ENCODE measurements around the gene TSPEAR. TPM values are rescaled to one million over a fixed set of nuclear protein-coding genes. Genes with fewer than 3 reads are reported as not detected.

TSPEAR gene
- polyA plus RNA-seq, 1 donor = 0.13 TPM

DNA sequence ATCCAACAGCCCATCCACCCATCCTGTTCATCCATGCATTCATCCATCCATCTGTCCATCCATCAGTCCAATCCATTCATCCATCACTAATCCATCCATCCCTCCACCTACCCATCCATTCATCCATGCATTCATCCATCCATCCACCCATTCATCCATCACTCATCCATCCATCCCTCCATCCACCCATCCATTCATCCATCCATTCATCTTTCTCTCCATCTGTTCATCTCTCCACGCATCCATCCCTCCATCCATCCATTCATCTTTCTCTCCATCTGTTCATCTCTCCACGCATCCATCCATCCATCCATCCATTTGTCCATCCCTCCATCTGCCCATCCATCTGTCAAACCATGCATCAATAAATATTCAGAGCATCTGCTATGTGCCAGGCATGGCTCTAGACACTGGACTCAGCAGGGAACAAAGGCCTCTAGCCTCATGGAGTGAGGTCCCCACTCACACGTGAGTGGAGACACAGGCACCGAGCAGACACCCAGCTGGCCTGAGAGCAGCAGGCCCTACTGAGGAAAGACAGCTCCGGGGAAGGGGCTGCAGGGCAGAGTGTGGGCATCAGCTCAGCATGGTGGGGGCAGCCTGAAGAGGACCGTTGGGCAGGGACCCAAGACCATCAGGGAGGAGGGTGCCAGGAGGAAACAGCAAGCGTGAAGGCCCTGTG is 181.0 kb downstream of the TSPEAR start:
- no peak for DNase-seq (ENCODE audit: low read depth)

DNA sequence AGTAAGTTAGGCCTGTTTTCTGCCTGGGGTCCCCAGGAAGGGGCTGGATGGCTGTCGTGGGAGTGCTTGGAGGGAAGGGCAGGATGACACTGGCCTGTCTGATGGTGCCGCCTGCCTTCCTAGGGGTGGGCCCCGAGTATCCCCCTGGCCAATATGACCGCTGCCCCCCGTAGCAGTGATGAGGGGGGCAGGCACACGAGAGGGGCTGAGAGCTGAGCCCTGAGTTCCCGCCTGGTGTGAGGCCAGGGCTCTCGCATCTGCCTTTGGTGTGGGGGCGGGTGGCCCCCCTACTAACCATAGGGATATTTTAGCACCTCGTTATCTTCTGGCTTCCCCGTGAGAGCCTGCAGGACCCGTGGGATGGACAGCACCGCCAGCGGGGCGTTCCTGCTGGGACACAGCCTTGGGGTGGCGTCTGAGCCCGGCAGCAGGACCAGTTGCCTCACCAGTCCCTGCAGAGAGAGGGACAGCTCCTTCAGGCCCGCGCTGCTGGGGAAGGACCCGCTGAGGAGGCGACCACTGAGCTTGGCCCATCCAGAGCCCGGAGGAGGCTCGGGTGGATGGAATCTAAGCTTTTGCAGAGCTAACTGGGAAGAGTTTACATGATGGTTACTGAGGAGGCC is 181.8 kb downstream of the TSPEAR start:
- DNase-seq (ENCODE audit: low read depth) = no peak

DNA sequence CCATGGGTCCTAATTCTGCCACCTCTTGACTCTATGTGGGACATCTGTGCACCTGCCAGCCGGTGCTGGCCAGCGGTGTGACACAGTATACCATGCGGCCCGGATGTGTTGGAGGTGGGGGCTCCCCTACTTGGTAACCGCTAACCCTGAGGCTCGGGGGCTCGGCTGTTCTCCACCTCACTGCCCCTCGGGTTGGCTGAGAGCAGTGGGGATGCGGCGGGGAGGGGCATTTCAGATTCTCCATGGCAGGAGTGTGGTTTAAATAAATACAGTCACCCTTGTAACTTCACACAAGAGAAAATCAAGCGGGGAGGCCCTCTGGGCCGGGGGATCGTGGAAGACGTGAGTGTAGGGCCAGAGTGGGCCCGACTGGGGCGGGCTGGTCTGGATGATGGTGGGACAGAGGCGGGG is 182.4 kb downstream of the TSPEAR start:
- no peak for DNase-seq (ENCODE audit: low read depth)

DNA sequence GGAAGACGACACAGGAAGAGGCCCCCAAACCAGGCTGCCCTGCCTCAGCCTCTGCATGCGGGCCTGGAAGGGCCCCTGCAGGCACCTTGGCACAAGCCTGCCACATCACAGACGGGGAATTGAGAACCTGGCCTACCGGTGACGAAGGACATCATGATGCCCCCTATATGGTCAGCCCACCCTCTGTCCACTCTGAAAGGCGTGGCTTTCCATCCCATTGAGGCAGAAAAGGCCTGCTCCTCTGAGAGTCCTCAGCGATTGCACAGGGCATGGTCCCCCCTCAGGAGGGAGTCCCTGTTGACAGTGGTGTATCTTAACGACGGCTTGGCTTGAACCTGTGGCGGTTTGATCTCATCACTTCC is 182.8 kb downstream of the TSPEAR start:
- DNase-seq (ENCODE audit: low read depth) = no peak

DNA sequence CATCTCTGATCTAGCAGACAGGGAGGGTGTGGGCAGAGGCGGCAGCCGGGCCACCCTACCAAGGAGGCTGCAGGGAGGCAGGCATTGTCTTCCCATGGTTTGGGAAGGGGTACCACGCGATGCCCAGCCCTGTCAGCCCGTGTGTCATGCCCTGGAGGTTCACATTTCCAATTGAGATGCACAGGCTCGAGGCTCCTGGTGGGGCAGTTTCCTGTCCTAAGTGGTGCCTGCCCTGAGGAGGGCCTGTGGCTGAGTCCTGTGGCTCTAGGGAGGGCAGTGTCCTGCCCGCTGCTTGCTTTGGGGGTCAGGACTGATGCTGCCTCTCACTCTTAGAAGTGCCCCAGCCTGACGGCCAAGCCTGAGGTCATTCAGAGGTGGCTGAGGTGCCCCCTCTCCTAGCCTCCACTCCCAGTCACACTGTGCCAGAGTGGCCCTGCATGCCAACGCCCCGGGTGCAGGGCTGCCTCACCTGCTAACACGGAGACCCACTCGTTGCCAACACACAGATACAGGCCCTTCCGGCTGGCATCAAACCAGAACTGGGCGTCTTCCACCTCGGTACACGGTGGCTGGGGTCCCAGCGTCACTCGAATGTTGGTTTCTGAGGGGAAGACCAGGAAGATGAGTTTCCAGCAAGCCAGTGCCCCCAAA is 183.3 kb downstream of the TSPEAR start:
- no peak for DNase-seq (ENCODE audit: low read depth)

DNA sequence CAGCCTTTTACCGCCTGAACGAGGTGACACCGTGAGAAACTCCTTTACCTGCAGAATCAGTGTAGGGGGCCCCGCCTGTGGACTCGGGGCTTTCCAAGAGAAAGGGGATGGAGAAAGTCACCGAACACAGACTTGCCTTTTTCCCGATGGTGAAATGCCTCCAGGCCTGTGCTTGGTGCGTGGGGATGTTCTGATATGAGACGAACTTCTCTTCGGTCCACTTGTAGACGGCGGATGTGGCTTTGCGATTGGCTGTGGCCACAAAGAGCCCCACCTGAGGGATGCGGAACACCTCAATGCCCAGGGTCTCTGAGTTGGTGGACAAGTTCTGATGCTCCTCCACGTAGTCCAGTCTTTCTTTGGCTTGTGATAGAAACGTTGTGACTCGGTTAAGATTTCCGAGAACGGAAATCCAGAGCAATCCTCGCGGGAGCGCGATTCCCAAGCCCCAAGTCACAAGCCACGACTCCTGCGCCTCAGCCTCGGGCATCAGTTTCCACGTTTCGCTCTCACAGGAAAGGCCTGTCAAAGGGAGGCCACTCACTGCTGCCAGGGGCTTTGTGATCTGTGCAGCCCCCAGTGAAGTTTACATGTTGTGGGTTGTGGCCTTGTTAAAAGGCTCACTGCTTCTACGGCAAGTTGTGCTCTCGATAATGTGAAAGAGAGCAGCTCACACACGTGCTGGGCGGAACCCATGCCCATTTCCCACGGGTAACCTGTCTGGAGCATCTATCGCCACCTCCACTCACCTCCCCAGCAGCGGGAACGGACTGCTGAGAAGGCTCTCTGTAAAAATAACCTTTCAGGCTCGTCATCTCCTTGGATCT is 184.0 kb downstream of the TSPEAR start:
- no peak for DNase-seq (ENCODE audit: low read depth)

DNA sequence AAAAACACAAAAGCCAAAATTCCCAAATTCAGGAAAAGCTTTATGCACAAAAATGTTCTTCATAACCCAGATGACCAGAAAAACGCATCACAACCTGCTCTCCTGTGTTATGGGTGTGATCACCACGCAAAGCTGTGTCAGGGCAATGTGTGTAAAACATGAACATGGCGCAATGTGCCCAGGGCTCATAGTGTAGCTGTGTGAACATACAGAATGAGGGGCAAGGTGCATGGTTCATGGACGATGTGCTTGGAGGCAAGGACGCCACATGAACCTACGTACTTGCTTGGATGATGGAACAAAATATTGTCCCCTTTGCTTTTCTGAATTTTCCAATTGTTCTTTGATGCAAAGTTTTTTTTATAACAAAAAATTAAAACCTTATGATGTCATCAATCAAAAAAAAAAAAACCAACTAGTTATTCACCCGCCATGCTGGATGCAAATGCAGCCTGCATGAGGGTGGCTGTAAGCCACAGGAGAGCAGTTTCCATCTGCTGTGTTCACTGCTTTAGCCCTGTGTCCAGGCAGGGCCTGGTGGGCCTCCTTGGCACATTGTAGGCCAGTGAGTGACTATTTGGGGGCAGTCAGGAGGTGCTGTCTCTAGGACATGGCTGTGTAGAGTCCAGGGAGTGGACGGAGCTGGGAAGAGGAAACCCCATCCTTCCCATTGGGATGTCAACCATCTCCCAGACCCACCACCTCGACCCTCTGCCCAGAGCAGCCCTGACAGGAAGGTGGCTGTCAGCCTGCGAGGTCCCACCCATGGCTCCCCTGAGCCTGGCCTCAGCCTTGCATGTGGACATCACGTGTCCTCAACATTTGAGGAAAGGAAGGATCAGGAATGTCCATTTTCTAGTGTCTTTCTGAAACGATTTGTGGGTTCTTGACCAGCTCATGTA is 185.0 kb downstream of the TSPEAR start:
- DNase-seq (ENCODE audit: low read depth) = no peak

DNA sequence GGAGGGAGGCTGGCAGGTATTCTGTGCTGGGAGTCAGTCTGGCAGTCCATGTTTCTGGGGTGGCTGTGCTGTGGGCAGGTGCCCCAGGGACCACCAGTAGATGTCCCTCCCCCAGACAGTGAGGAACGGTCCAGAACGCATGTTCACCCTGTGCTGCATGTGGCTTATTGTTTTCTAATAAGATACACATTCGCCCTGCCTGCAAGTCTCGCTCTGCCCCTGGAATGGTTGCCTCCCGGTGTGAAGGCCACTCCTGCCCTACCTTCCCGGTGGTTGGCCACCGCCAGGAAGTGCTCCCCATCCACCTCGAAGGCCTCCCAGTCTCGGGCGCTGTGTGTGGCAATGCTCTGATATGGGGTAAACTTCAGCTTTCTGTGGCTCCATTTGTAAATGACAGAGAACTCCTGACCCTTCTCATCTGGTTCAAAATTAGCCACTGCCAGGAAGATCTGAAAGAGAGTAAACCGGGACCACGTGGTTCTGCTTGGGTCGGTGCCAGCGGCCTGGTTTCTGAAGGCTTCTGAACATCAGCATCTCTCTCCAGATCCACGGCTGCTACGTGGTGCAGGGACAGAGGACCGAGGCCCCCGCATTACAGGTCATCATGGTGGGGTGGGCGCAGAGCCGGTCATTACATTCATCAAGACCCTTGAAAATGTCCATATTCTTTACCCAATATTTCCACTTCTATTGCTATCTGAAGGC is 185.8 kb downstream of the TSPEAR start:
- DNase-seq (ENCODE audit: low read depth) = no peak

DNA sequence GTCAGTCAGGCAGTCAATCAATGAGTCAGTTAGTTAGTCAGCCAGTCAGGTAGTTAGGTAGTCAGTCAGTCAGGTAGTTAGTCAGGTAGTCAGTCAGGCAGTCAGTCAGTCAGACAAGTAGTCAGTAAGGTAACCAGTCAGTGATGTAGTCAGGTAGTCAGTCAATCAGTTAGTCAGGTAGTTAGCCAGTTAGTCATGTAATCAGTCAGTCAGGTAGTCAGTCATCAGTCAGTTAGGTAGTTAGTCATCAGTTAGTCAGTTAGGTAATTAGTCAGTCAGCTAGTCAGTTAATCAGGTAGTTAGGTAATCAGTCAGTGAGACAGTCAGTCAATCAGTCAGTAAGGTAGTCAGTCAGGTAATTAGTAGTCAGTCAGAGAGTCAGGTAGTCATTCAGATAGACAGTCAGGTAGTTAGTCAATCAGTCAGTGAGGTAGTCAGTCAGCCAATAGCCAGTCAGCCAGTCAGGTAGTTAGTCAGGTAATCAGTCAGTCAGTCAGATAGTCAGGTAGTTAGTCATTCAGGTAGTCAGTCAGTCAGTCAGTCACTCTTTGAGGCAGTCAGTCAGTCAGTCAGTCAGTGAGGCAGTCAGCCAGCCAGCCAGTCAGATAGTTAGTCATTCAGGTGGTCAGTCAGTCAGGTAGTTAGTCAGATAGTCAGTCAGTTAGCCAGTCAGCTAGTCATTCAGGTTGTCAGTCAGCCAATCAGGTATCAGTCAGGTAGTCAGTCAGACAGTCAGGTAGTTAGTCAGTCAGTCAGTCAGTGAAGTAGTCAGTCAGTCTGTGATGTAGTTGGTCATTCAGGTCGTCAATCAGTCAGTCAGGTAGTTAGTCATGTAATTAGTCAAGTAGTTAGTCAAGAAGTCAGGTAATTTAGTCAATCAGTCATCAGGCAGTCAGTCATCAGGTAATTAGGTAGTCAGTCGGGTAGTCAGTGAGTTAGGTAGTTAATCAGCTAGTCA is 186.7 kb downstream of the TSPEAR start:
- no peak for DNase-seq (ENCODE audit: low read depth)

DNA sequence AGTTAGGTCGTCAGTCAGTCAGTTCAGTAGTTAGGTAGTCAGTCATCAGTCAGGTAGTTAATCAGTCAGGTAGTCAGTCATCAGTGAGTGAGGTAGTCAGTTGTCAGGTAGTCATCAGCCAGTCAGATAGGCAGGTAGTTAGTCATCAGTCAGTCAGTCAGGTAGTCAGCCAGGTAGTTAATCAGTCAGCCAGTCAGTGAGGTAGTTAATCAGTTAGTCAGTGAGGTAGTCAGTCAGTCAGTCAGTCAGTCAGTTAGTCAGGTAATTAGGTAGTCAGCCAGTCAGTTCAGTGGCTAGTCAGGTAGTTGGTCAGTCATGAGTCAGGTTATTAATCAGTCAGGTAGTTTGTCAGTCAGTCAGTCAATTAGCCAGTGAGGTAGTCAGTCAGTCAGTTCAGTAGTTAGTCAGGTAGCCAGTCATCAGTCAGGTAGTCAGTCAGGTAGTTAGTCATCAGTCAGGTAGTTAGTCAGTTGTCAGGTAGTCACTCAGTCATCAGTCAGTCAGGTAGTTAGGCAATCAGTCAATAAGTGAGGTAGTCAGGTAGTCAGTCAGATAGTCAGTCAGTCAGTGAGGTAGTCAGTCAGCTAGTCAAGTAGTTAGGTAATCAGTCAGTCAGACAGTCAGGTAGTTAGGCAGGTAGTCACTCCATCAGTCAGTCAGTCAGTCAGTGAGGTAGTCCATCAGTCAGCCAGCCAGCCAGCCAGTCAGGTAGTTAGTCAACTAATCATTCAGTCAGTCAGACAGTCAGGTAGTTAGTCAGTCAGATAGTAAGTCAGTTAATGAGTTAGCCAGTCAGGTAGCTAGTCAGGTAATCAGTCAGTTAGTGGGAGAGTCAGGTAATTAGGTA is 187.6 kb downstream of the TSPEAR start:
- DNase-seq (ENCODE audit: low read depth) = no peak

DNA sequence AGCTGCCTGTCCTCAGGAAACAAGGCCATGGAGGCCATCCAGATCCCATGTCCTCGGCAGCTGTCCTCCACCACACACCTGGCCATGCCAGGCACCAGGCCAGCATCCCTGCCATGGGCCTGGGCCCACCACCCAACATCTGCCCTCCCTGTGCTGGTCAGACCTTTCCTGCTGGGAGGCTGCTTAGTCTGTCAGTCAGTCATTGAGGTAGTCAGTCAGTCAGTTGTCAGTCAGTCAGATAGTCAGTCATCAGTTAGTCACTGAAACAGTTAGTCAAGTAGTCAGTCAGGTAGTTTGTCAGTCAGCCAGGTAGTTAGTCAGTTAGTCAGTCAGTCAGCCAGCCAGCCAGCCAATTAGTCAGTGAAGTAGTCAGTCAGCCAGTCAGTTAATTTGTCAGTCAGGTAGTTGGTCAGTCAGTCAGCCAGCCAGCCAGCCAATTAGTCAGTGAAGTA is 188.6 kb downstream of the TSPEAR start:
- no peak for DNase-seq (ENCODE audit: low read depth)

DNA sequence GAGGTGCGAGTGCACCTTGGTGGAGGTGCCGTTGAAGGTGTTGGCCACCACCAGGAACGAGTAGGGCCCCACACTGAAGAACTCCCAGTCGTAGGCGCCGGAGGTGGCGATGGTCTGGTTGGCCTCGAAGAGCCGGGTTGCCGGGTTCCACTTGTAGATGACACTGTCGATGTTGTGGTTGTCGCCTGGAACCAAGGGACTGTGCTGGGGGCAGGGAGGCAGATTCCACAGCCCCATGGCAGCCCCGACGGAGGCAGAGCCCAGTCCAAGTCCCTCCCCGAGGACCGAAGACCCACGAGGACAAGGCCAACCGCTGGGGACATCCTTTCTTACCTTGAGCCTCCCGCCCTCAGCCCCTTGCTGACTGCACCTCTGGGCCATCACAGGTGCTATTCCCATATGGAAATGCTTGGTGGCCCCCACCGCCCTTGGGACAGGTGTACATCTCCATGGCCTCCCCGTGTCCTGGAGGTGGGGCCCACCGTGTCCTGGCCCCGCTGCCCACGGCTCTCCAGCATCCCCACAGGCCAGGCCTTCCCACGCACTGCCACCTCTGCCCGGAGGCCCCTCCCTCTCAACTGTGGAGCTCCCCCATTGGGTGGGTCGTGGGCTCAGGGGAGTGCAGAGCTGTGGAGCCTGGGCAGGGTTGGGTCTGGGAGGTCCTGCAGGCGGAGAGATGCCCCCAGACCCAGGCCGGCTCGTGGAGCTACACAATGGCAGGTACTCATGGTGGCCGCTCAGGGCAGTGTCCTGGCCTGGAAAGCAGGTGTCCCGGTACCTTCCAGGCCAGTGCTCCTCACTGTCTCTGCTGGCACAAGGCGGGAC is 189.2 kb downstream of the TSPEAR start:
- no peak for DNase-seq (ENCODE audit: low read depth)

DNA sequence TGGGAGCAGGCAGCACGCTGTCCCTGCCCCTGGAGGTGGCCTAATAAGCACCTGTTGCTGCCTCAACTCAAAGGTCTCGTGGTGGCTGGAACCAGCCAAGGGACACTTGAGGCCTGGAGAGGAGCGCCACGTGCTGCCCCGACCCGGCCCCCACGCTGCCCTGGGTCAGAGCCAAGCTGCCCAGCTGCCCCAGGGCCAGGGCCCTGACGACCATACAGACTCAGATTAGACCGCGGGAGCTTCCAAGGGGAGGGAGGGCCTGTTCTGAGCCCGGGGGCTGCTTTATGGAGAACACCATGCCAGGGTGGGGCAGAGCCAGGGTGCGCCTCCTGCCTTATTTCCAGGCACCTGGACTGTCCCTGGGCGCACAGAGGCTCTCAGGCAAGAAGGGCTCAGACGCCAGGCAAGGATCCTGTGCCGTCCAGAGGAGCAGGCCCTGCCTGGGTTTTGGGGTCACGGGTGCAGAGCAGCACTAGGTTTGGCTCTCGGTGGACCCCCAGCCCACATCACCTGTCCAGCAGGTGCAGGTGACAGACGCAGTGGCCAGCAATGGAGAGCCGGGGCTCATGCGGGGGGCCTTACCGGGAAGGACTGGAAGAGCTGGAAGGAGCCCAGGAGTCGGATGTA is 190.0 kb downstream of the TSPEAR start:
- DNase-seq (ENCODE audit: low read depth) = no peak

DNA sequence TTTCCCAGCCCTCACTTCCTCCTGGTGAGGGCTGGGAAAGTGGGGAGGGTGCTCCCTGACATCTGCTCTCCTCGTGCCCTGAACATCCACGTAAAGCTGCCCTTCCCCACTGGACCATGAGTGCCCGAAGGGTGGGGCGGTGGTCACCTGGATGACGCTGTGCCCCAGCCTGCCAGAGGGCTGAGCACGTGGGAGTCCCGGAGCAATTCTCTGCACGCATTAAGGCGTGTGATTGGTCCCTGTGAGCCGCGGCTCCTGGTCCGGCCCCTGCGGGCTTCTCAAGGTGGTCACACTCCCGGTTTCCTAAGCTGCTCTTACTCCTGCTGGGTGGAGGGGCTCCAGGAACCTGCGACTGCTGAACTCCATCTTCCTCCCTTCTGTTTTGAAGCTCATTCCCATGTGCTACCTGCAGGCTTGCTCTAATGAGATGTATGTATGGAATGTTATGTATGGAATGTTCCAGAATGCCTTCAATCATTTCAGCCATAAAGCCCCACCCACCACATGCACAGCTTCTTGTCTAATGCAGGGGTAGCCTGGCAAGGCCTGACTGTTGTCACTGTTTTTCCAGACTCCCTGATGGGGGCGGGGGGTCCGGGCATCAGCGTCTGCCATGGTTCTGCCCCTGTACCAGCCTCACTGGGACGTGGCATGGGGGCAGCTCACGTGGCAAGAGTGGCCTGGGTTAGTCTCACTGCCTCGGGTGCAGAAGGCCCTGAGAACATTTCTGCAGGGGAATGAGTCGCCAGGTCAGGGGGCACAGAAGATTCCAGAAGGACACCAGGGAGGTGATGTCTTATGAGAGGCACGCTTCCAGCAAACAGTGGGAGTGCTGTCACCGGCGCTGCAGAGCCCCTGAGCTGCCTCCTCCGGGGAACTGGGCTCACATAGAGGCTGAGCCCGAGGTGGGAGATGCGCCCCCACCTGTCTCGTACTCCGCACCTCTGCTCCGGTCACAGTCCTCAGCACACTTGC is 190.8 kb downstream of the TSPEAR start:
- no peak for DNase-seq (ENCODE audit: low read depth)

DNA sequence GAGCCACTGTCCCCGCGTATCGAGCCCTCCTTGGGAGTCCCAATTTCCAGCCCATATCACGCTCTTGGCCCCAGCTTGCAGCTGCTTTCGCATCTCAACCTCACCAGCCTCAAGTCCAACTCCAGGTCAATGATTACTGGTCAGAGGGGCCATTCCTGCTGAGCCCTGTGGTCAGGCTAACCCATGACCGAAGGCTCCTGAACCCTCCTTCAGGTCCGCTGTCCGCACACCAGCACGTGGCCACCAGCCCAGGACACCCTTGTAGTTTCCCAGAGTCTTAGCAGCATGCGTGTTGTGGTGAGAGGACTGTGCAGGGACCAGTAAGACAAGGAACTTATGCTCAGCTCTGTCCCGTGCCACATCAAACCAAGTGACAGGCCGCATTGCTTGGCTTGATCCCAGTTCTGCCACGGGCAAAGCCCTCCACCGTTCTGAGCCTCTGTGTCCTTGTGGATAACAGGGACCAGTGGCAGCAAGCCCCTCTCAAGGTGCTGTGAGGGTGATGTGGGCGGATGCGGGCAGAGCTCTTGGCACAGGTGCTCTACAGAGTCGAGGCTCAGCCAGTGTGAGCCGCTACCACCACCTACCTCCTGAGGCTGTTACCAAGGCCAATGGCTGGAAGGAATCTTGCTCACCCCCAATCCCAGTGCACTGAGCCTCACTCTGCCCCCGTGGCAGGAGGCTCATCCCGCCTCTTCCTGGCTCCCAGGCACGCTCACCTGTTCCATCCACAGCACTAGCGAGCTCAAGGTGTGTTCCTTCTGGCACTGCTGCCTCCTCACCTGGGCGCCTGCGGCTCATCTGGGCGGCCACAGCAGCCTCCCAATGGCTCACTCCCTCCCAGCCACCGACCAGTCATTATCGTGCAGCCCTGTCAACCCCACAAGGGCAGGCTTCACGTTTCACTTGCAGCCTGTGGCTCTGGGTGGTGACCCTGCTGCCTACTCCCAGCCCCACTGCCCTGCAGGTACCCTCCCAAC is 191.7 kb downstream of the TSPEAR start:
- DNase-seq (ENCODE audit: low read depth) = no peak
